Hippocampal formation (tissue), 2 donors: ENCODE results near the gene MCF2L2.
"Not testable (repeated sequence)": the region's sequence is repeated elsewhere in the genome, so short reads cannot be mapped to it uniquely, and the experiment has no call there.

ENCODE experiments used
- DNase-seq, 2 donors: peaks; one replicate each; lab custom pipeline; 2025; lab: John Stamatoyannopoulos, UW

The MCF2L2 gene

DNA sequence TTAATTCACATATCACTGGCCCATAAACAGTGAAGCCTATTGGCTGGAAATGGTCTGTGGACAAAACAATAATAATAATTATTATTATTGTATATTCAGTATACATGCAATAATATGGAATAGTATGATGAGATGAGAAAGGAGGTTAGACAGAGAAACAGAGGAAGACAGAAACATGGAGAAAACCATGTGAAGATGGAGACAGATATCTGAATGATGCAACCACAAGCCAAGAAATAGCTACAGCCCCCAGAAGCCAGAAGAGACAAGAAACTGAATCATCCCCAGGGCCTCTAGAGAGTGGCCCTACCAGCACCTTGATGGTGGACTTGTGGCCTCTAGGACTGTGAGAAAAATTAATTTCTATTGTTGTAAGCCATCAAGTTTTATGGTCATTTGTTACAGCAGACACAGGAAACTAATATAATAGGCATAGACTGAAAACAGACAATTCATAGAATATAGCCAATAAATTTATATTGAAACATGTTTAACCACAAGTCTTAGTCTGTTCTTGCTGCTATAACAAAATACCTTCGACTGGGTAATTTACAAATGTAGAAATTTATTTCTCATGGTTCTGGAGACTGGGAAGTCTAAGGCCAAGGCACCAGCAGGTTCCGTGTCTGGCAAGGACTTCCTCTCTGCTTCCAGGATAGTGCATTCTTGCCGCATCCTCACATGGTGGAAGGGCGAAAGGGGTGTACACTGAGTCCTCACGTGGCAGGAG, 31.6 kb downstream of the MCF2L2 start:
- DNase-seq = no peak

DNA sequence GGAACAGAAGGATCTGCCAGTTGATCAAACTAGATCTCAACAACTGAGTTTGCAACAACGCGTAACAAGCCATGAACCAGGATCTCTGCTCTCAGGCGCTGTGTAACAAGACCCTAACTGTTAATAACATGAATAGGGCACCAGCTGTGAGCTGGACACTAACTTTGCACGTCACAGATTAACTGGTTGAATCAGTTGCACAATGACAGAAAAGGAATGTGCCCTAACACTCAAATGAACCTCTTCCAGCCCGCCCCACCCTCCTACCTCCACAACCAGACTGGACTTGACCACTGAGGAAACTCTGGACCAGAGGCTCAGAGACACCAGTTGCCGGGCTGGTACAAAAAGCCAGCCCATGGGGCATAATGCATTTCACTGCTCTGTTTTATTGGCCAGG, 34.3 kb downstream of the MCF2L2 start:
- no peak for DNase-seq

DNA sequence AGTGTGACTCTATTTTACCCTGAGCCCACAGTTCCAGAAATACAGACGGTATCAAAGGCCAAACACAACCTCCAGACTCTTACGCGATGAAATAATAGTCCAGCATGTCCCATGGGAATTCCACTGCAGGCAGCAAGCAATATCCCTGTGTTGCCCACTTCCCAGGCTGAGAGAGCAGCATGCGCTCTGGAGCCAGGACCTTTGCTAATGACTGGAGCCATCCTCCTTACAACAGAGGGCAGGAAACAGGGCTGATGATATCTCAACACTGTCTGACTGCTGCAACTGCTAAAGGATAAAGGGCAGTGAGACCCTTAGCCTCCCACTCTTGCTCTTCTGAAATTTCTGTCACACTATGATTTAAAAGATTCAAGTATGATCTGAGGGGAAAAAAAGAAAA, 34.8 kb downstream of the MCF2L2 start:
- DNase-seq = no peak

DNA sequence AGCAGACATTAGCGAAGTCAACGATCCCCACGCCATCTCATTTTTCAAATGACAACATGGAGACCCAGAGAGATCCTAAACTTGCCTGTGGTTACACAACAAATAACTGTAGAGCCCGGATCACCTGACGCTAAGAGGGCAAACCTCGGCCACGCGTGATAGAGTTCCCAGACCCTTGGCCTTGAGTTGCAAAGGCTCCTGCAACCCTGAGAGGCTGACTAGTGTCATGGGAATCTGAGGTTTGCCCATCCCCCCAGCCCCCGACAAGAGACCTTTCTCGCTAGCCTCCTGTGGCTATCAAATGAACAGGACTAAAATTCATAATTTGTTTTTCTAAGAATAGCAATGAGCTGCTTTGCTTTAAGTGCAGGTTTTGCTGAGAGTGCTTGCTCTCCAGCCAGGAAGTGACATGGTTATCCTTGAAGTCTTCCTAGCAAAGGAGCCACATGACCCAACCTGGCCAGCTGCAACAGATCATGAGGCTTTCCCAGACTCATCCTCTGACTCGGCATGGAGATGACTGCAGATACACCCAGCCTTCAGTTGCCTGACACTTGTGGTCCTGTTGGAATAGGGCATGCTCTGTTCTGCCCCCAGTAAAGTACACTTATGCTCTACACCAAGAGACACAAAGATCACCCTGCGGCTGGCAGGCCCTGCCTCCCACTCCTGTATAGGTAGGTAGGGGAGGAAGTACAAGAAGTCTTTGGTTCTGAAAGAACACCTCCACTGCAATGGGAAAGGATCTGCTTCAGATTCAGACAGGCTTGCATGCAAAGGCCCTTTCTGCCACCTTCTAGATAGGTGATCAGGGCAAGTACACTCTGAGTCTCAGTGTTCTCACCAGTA, 36.0 kb downstream of the MCF2L2 start:
- no peak for DNase-seq

DNA sequence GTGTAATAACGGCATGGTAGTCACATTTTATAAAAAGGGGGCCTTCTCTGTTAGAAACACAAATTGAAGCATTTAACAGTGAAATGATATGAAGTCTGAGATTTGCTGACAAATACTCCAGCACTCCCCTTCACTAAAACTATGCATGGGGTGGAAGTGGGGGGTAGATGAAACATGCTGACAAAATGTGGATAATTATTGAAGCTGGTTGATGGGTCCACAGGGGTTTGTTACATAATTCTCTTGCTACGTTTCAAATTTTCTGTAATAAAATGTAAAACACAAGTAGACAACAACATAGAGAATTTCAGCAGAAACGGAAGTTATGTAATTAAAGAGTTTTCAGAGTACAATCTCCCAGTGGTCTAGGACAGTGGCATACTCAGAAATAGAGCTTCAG, 37.0 kb downstream of the MCF2L2 start:
- DNase-seq = no peak

DNA sequence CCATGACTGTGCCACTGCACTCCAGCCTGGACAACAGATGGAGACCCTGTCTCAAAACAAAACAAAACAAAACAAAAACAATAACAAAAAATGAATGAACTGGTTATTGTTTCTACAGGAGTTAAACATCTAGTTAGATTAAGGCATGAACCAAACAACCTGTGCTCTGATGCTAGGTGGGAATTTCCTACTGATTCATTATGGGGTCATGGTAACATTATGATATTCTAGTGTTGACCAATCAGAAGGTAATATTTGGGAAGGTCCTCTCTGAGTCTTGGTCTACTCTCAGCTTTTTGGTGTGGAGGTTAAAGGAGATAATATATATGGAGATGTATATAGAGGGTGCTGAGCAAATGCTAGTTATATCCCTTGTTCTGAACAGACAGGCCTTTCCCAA, 37.6 kb downstream of the MCF2L2 start:
- no peak for DNase-seq

DNA sequence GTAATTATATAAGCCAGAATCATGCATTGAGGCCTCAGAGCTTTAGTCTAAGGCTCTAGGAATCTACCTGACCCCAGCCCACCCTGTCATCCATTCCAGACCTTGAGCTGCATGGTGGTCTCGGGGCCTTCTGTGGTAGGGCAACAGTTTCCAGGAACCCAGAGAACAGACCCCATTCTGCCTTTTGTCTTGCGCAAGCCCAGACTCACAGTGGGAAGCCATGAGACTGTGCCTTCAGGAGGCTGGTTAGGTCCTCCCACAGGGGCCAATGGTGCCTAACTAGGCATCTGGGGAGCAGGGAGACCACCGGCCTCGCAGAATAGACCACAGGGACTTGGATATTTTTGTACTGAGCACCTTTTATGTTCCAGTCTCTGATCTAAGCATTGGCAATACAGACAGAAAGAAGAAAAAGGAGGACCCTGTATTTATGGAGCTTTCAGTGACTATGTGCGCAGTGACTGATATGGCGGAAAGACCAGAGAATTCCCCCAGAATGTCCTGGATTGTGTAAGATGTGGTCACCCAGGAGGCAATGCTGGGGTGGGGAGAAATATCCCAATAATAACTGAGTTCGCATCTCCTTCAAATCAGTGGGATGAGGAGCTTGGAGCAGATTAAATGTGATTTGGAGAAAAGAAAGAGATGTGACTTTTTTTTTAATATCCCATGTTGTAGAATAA, 40.1 kb downstream of the MCF2L2 start:
- no peak for DNase-seq

DNA sequence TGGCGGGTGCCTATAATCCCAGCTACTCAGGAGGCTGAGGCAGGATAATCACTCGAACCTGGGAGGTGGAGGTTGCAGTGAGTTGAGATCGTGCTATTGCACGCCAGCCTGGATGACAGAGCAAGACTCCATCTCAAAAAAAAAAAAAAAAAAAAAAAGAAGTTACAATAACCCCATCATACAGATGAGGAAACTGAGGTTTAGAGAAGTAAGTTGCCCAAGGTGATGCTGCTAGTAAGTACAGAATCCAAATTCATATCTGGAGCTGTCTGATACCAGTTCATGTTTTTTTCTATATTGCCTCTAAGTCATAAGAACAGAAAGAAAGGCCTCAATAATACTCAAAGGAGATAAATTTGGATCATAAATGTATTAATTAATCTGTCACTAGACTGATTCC, 40.6 kb downstream of the MCF2L2 start:
- DNase-seq = no peak

DNA sequence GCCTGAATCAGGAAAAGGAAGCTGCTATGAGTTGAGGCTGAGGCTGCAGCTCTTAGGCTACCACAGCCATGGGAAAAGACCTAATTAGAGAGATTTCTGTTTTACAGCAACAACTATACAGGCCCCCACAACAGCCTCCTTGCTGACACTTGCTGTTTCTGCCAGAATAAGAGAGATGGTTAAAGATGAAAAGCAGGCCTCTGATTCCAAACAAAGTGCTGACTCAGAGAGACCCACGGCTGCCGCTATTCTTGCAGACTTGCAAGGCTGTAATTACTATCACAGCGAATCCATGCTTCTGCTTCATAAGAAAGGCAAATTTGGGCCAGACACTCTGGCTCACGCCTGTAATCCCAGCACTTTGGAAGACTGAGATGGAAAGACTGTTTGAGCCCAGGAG, 41.8 kb downstream of the MCF2L2 start:
- peak in 1 of 2 donors; percentile 25 for DNase-seq

DNA sequence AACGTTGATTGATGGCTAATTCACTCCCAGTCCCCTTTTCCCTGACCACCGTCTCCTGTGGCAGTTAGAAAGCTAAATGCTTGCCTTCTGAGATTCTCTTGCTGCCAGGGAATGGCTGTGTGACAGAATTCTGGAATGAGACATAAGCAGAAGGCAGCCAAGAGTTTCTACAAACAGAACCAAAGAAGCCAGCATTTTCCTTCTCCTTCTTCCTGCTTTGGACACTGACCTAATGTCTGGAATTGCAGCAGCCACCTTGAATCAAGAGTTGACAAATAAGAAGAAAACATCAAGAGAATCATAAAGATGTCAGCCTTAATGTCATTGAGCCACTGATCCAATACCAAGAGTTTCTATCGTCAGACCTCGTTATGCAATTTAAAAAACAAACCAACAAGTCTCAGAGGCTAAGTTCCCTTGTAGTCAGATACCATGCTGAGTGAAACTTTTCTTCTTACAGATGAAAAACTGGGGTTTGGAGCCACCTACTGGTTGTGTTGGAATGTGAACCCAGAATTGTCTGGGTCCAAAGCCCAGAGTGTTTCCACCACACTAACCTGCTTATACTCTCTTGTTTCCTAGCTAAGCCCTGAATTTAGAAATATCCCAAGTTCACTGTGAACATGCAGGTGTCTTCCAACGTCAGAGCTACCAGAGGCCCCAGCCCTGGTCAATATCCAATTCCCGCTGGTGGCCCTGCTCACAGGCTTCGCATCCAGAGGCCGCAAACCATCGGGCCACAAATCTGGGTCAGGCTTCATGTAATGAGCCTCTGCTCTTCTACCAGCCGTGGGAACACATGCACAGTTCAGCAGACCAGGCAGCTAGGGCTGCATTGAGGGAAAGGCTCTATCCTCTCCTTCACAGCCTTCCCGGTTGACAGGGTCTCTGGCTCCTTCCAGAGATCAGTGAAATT, 42.5 kb downstream of the MCF2L2 start:
- DNase-seq = peak; percentile 21 to 71

DNA sequence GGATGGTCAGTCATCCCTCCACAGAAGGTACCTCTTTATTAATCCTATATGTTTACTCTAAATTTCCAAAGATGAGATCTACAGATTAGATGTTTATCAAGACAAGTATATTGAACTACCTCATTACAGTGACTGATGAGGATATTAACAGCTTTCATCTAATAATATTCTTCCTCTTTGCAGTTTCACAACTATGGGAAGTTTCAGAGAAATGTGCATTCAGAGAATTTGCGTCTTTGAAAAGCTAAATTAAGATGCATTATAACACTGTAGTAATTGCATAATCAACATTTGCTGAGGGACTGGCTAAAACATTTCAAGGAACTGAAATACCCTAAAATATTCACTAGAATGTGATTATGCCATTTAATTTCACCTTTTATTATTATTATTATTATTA, 46.7 kb downstream of the MCF2L2 start:
- DNase-seq = no peak

DNA sequence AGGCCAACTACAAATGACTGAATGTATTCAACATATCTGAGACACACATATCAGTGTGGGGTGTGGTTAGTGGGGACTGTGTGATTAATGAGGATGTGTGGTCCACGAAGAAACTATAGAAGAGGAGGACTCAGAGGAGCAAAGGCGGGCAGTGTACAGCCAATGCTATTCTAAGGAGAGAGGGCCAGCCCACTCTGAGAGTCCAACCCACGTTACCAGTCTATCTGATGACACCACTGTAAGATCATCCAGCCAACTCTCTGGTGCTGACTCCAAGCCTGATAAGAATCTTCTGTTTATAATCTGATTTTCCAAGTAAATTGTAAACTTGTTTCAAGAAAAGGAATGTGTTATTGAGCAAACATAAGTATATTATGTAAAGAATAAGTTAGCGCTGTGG, 47.2 kb downstream of the MCF2L2 start:
- no peak for DNase-seq

DNA sequence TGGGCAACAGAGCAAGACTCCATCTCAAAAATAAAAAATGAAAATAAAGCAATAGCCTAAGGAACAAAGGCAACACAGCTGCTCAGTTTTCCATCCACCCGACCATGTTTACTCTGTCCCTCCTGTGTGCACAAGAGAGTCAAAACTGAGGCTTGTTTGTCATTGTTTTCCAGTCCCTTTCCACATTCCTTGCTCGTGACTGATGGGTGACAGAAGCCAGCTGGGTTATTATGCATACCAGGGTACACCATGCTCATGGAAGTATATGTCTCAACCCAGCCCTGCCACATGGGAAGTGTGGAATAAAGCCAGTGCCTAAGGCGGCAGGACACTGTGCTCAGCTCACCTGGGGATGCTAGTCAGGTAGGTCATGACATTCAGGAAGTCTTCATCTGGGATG, 49.5 kb downstream of the MCF2L2 start:
- DNase-seq = no peak

DNA sequence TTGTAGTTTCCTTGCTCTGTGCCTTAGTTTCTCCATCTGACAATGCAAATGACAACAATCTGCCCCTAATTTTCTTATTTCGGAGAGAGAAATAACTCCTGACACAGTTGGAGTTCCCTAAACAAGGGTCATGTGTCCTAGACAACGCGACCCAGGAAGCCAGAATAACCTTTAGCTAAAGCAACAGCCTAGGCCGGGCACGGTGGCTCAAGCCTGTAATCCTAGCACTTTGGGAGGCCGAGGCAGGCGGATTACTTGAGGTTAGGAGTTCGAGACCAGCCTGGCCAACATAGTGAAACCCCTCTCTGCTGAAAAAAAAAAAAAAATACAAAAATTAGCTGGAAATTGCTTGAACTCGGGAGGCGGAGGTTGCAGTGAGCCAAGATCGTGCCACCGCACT, 49.9 kb downstream of the MCF2L2 start:
- no peak for DNase-seq

DNA sequence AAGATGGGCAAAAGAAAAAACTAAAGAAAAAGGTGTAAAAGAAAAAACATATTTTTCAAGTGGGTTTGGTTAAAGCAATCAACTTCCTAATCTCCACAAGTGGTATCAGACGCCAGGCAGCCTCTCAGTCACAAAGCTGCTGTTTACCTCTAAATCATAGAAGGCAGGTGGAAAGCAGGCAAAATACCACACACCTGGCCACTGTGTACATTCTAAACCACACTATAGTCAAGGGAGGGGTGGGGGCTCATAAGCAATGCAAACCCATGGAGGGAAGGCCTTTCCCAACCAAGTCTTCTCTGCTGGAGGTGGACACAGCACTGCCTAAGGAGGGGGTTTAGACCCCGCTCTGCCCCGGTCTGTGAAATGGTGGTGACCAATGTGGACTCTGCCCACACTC, 50.4 kb downstream of the MCF2L2 start:
- no peak for DNase-seq

DNA sequence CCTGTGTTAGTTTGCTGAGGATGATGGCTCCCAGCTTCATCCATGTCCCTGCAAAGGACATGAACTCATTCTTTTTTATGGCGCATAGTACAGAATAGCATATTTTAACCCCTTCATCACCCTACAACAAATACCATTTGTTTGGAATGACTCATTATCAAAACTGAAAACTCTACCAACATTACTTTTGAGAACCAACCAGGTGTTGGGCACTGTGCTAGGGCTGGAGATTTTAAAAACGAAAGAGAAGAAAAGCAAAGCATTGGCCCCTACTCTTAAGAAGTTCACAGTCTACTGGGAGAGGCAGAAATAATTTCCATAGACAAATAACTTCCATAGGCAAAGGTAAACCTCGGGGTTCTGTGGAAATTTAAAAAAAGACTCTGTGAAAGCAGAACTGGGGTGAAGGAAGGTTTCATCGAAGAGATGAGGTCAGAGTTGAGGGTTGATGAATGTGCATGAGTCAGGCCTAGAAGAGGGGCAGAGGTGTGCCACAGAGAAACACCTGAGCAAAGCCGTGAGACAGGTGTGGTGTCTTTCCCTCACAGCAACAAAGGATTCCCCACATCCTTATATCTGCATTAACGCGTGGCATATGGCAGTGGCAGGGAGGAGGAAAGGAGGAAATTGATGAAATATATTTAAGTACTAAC, 51.0 kb downstream of the MCF2L2 start:
- no peak for DNase-seq

DNA sequence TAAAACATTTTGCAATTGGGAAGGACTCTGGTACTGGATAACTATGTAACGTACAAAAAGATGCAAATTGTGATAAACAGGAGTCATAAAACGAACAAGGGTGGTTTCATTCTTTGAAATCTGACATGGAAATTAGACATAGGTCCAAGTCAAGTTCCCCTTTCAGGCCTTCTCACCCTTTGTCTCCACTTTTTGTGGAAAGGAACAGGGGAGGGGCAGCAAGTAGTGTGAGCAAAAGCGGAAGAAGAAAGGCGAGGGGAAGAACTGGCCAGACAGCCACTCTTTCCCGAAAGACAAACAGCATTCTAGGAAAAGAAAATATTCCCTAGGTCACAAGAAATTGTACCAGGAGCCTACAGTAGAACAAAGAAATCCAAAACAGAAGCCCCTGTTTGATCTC, 52.6 kb downstream of the MCF2L2 start:
- no peak for DNase-seq

DNA sequence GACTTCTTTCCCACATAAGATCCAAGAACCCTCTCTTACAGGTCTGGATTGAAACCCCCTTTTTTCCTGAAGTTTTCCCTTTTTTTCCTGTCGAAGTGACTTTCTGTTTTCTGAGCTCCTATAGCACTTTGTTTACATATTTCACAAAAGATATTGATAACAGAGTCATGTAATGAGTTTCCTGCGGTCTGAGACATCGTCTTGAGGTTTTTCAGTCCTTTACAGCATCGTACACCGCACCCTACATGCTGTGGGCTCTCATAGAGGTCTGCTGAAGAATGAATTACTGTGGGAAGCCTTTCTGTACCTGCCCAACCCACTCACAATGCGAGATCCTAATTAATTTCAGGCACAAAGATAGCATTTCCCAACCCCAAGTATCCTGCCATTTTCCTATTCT, 53.1 kb downstream of the MCF2L2 start:
- DNase-seq = no peak

DNA sequence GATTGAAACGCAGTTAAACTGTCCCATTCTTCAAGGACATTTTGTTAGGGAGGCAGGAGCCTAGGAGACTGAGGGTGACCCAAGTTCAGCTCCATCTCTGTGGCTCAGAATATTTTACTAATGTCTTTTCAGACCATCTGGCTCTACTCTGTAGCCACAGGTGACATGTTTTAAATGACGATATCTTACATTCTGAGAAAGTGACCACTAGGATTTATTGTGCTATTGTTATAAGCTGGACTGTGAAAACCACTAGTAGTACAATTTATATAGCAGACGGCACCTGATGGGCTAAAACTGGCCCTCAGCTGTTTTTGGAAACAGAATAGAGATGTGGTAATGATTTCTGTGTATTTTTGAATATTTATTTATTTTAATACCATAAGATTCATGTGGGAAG, 55.5 kb downstream of the MCF2L2 start:
- no peak for DNase-seq

DNA sequence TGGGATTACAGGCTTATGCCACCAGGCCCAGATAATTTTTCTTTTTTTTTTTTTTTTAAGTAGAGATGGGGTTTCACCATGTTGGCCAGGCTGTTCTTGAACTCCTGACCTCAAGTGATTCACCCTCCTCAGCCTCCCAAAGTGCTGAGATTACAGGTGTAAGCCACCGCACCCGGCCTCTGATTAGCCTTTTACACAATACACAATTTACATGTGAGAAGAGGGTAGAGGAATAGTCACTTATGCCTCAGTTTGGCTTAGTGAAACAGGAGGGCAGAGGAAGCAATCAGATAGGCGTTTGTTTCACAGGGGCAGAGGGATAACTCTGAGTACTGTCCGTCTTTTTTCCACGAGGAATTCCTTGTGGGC, 56.8 kb downstream of the MCF2L2 start:
- not testable (repeated sequence) for DNase-seq

DNA sequence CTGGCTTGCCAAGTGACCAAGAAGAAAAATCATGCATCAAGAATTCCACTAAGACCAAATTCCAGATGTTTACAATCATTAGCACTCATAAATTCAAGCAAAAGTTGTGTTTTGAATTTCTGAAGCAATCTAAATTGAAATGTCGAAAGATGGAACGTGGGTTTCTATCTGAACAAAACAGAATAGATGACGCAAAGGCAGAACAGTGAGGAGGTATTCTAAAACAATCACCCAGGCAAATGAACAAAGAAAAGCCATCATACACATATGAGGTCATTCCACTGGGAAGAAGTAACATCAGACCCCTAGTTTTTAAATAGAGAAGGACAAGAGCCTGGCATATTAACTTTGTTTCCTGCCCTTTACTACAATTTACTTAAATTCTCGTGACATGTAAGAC, 58.0 kb downstream of the MCF2L2 start:
- no peak for DNase-seq
